ENCODE results near the gene EFR3B.
A peak's percentile ranks its signal among the peaks of the same experiment; 100 is the strongest.

Gene EFR3B

GRCh38 chr2:25073025-25073424 is 31.1 kb downstream of the EFR3B start:
- no peak for DNase-seq

GRCh38 chr2:25073914-25074313 is 32.0 kb downstream of the EFR3B start:
- DNase-seq, result no peak

GRCh38 chr2:25074826-25075225 is 33.0 kb downstream of the EFR3B start:
- DNase-seq, result no peak

- no peak for DNase-seq
These were observed 34.9 kb downstream of the EFR3B start for GRCh38 chr2:25076749-25077148.

GRCh38 chr2:25077789-25078169 is 35.9 kb downstream of the EFR3B start:
- DNase-seq, result no peak

GRCh38 chr2:25078170-25079049 is 36.5 kb downstream of the EFR3B start:
- DNase-seq, result no peak

GRCh38 chr2:25079050-25079635 is 37.3 kb downstream of the EFR3B start:
- no peak for DNase-seq

GRCh38 chr2:25081237-25081790 is 39.4 kb downstream of the EFR3B start:
- no peak for DNase-seq

GRCh38 chr2:25082002-25082622 is 40.2 kb downstream of the EFR3B start:
- DNase-seq, result no peak

GRCh38 chr2:25085761-25086560 is 44.1 kb downstream of the EFR3B start:
- no peak for DNase-seq

GRCh38 chr2:25088817-25089516 is 47.1 kb downstream of the EFR3B start:
- DNase-seq, result no peak

- DNase-seq, result no peak
These were observed 47.9 kb downstream of the EFR3B start for GRCh38 chr2:25089605-25090315.

- no peak for DNase-seq
These were observed 48.9 kb downstream of the EFR3B start for GRCh38 chr2:25090801-25091200.

- no peak for DNase-seq
These were observed 49.4 kb downstream of the EFR3B start for GRCh38 chr2:25091265-25091664.

GRCh38 chr2:25098056-25098455 is 56.2 kb downstream of the EFR3B start:
- no peak for DNase-seq

- DNase-seq, result no peak
These were observed 57.0 kb downstream of the EFR3B start for GRCh38 chr2:25098670-25099486.

- DNase-seq, result peak; percentile 30 to 51
These were observed 60.5 kb downstream of the EFR3B start for GRCh38 chr2:25102352-25102751.

GRCh38 chr2:25103287-25103871 is 61.5 kb downstream of the EFR3B start:
- DNase-seq, result no peak

GRCh38 chr2:25104736-25105135 is 62.9 kb downstream of the EFR3B start:
- DNase-seq, result no peak

Data from stimulated activated CD4-positive, alpha-beta T cell treated with anti-CD3 and anti-CD28 coated beads, Interleukin-2, amount 100 ng/mL, for 24 hours (primary cell).